PC-3 (cell line): ENCODE measurements around the gene HTR2A. TPM values are rescaled to one million over a fixed set of nuclear protein-coding genes. Genes with fewer than 3 reads are reported as not detected.
A peak's percentile ranks its signal among the peaks of the same experiment; 100 is the strongest.

Experiments used
- ATAC-seq: fragments of 200-7000 bp; cut with Tn5 transposase; 2 replicates; pipeline ENCODE4 v1.9.1; 2020; ENCODE audit warnings: mild to moderate bottlenecking, moderate library complexity
- BruUV-seq: library from RNA; stranded (reverse); fragments of 400-500 nt; replicated peaks from 2 replicates; lab custom pipeline; 2021; lab: Mats Ljungman, UMichigan
- CTCF ChIA-PET: fragments of 300-600 bp; sonication (Branson Sonifier 250); formaldehyde crosslinking; loops from one replicate; lab custom pipeline; 2022; ENCODE audit warnings: antibody characterized with exemption; lab: Charles Lee
- POLR2A ChIA-PET: fragments of 300-600 bp; sonication (Branson Sonifier 250); formaldehyde crosslinking; loops from one replicate; lab custom pipeline; 2022; ENCODE audit warnings: antibody characterized with exemption; ENCODE audit not compliant: unreplicated experiment; lab: Charles Lee
- DNase-seq: peaks from one replicate; pipeline ENCODE4 v3.0.0-alpha.2; 2015
- H2AFZ ChIP-seq: fragments of 300-600 bp; sonication (generic); 2 replicates; pipeline ENCODE4 v1.6.0; 2016; ENCODE audit warnings: antibody characterized with exemption, low read length
- H3F3A ChIP-seq: fragments of 300-600 bp; sonication (generic); one replicate; pipeline ENCODE4 v1.6.0; 2017; ENCODE audit warnings: antibody characterized with exemption, low read length, control low read depth, mild to moderate bottlenecking; ENCODE audit not compliant: unreplicated experiment
- H3K27ac ChIP-seq: fragments of 300-600 bp; sonication (generic); 2 replicates; pipeline ENCODE4 v1.5.1; 2016; ENCODE audit warnings: mild to moderate bottlenecking, low read length
- H3K27me3 ChIP-seq: fragments of 300-600 bp; sonication (generic); 2 replicates; pipeline ENCODE4 v1.6.1; 2016; ENCODE audit warnings: low read length, mixed read lengths
- H3K36me3 ChIP-seq: fragments of 300-600 bp; sonication (generic); 2 replicates; pipeline ENCODE4 v1.6.1; 2016; ENCODE audit warnings: low read depth, mixed run types, low read length, mixed read lengths
- H3K4me1 ChIP-seq: fragments of 300-600 bp; sonication (generic); 2 replicates; pipeline ENCODE4 v1.5.1; 2016; ENCODE audit warnings: low read length; ENCODE audit not compliant: insufficient read depth
- H3K4me2 ChIP-seq: fragments of 300-600 bp; sonication (generic); 2 replicates; pipeline ENCODE4 v1.6.0; 2016; ENCODE audit warnings: low read length
- H3K4me3 ChIP-seq: fragments of 300-600 bp; sonication (generic); 2 replicates; pipeline ENCODE4 v1.5.1; 2016; ENCODE audit warnings: mild to moderate bottlenecking, low read length, mixed read lengths
- H3K79me2 ChIP-seq: fragments of 300-600 bp; sonication (generic); 2 replicates; pipeline ENCODE4 v1.6.1; 2017; ENCODE audit warnings: low read length, mixed read lengths
- H3K9ac ChIP-seq: fragments of 300-600 bp; sonication (generic); 2 replicates; pipeline ENCODE4 v1.6.0; 2016; ENCODE audit warnings: mild to moderate bottlenecking, low read length
- H3K9me2 ChIP-seq: fragments of 300-600 bp; sonication (generic); replicated peaks from 2 replicates; pipeline ENCODE4 v1.6.1; 2016; ENCODE audit warnings: mixed run types, low read length, mixed read lengths
- H3K9me3 ChIP-seq: fragments of 300-600 bp; sonication (generic); 2 replicates; pipeline ENCODE4 v1.6.1; 2016; ENCODE audit warnings: low read length, mixed read lengths
- H4K20me1 ChIP-seq: fragments of 300-600 bp; sonication (generic); 2 replicates; pipeline ENCODE4 v1.6.1; 2016; ENCODE audit warnings: low read length, mixed read lengths
- CTCF ChIP-seq: fragments of 300-600 bp; sonication (generic); conservative IDR thresholded peaks from 2 replicates; pipeline ENCODE4 v1.5.1; 2017; ENCODE audit warnings: antibody characterized with exemption, low read depth, mild to moderate bottlenecking, low read length
- EZH2 ChIP-seq: fragments of 300-600 bp; sonication (generic); IDR thresholded peaks from one replicate; pipeline ENCODE4 v1.6.1; 2017; ENCODE audit warnings: antibody characterized with exemption, mild to moderate bottlenecking, low read length; ENCODE audit not compliant: unreplicated experiment
- EZH2phosphoT487 ChIP-seq: fragments of 300-600 bp; sonication (generic); IDR thresholded peaks from 2 replicates; pipeline ENCODE4 v1.6.1; 2018; ENCODE audit warnings: mild to moderate bottlenecking, antibody characterized with exemption, low read length, borderline replicate concordance
- intact Hi-C: fragments of 100-400 bp; cut with micrococcal nuclease; formaldehyde crosslinking; loops from 2 replicates; pipeline ENCODE4 v1.9.0; 2023
- total RNA-seq: library from RNA; depleted of rRNA; stranded (reverse); fragments of >200 nt; gene quantifications from 2 replicates; pipeline ENCODE4 v1.2.3, GENCODE V29; 2014

HTR2A gene
- total RNA-seq, 1 experiment from 2014 or later: 0.04 TPM

GRCh38 chr13:46804391-46804815 lies 92.5 kb downstream of the HTR2A start:
- Histone ChIP-seq H3K4me3 (no peak overlapping the region), H3K4me1 (peaks cover 19% of the 10 kb centered on the region), H3K79me2 (no peaks in the 10 kb centered on the region), H3K36me3 (no peaks in the 10 kb centered on the region), H3K9ac (no peak overlapping the region), H3K27me3 (no peaks in the 10 kb centered on the region), H3K4me2 (no peak overlapping the region), H4K20me1 (no peaks in the 10 kb centered on the region), H3K27ac (peak overlapping the region; percentile 46), H2AFZ (0 out of 2 replicates have a peak overlapping the region, but pooled peaks have one; percentile 29), H3K9me2 (no peaks in the 10 kb centered on the region), H3K9me3 (no peaks in the 10 kb centered on the region), H3F3A (no peaks in the 10 kb centered on the region)
- DNase-seq: peak; percentile 91
- peak; percentile 99 for ATAC-seq
- intact Hi-C loops: loop anchor here (1.0 kb wide), 1 partner anchor 40 kb away; no protein-coding TSS in a partner anchor
- BruUV-seq: no TSS peak
- TF ChIP-seq EZH2 (no peak), CTCF (no peak), EZH2phosphoT487 (no peak)
- ChIA-PET POLR2A (interaction anchor here (0.6 kb wide), 1 partner anchor 54 kb away, joined by 6 read pairs; no protein-coding TSS in a partner anchor), CTCF (interaction anchor here (0.6 kb wide), 2 partner anchors 303 to 711 kb away, joined by 3 to 4 read pairs; no protein-coding TSS in a partner anchor)

- no TSS peak for BruUV-seq
- POLR2A ChIA-PET: interaction anchor here (0.6 kb wide), 1 partner anchor 53 kb away, joined by 6 read pairs; no protein-coding TSS in a partner anchor
- Histone ChIP-seq H3K79me2 (no peaks in the 10 kb centered on the region), H3F3A (no peaks in the 10 kb centered on the region), H3K9me2 (no peaks in the 10 kb centered on the region), H3K9ac (no peak overlapping the region), H3K27me3 (no peaks in the 10 kb centered on the region), H3K4me2 (no peak overlapping the region), H3K4me3 (no peak overlapping the region), H3K9me3 (no peaks in the 10 kb centered on the region), H3K27ac (peak overlapping the region; percentile 46), H2AFZ (no peak overlapping the region), H4K20me1 (no peaks in the 10 kb centered on the region), H3K4me1 (peaks cover 19% of the 10 kb centered on the region), H3K36me3 (no peaks in the 10 kb centered on the region)
- DNase-seq: no peak
- CTCF ChIA-PET: interaction anchor here (0.6 kb wide), 2 partner anchors 302 to 712 kb away, joined by 3 to 4 read pairs; no protein-coding TSS in a partner anchor
- TF ChIP-seq CTCF: no peak
- TF ChIP-seq EZH2: no peak
- TF ChIP-seq EZH2phosphoT487: no peak
- intact Hi-C loops: no loop called here
- no peak for ATAC-seq
These were observed 93.3 kb downstream of the HTR2A start for GRCh38 chr13:46803586-46803985.

GRCh38 chr13:46801858-46802257 lies 95.0 kb downstream of the HTR2A start:
- H3K79me2 ChIP-seq: no peaks in the 10 kb centered on the region
- H3K27me3 ChIP-seq: no peaks in the 10 kb centered on the region
- H3F3A ChIP-seq: no peaks in the 10 kb centered on the region
- CTCF ChIA-PET: no interaction called here
- no TSS peak for BruUV-seq
- no peak overlapping the region for H3K4me3 ChIP-seq
- H3K4me1 ChIP-seq: peaks cover 28% of the 10 kb centered on the region
- no peaks in the 10 kb centered on the region for H3K9me2 ChIP-seq
- no peak overlapping the region for H3K9ac ChIP-seq
- intact Hi-C loops: no loop called here
- ATAC-seq (no peak), DNase-seq (peak; percentile 20)
- POLR2A ChIA-PET: interaction anchor here (0.6 kb wide), 1 partner anchor 291 kb away, joined by 3 read pairs; no protein-coding TSS in a partner anchor
- H3K9me3 ChIP-seq: no peaks in the 10 kb centered on the region
- no peak overlapping the region for H3K27ac ChIP-seq
- 0 out of 2 replicates have a peak overlapping the region, but pooled peaks have one; percentile 21 for H3K4me2 ChIP-seq
- no peak overlapping the region for H2AFZ ChIP-seq
- no peaks in the 10 kb centered on the region for H4K20me1 ChIP-seq
- no peaks in the 10 kb centered on the region for H3K36me3 ChIP-seq
- no peak for TF ChIP-seq EZH2phosphoT487
- no peak for TF ChIP-seq CTCF
- TF ChIP-seq EZH2: no peak
